SU-DHL-6 (cell line): ENCODE data around the gene FRY.

Source experiments
- EZH2phosphoT487 ChIP-seq: fragments of 200-600 bp; sonication (generic), shearing (Covaris generic); conservative IDR thresholded peaks from 2 replicates; pipeline ENCODE4 v1.6.1; 2018; ENCODE audit warnings: mild to moderate bottlenecking, antibody characterized with exemption, low read length, moderate library complexity, mixed read lengths
- TF ChIP-seq, protein P1 (sequence below): fragments of 200-600 bp; sonication (generic); IDR thresholded peaks from one replicate; pipeline ENCODE4 v1.5.1; 2017; ENCODE audit warnings: antibody characterized with exemption, mild to moderate bottlenecking, low read length, moderate library complexity; ENCODE audit not compliant: insufficient read depth, poor library complexity, severe bottlenecking

GRCh38 chr13:32045537-32045936 lies 14.0 kb downstream of the FRY start:
- TF ChIP-seq, protein P1, sequence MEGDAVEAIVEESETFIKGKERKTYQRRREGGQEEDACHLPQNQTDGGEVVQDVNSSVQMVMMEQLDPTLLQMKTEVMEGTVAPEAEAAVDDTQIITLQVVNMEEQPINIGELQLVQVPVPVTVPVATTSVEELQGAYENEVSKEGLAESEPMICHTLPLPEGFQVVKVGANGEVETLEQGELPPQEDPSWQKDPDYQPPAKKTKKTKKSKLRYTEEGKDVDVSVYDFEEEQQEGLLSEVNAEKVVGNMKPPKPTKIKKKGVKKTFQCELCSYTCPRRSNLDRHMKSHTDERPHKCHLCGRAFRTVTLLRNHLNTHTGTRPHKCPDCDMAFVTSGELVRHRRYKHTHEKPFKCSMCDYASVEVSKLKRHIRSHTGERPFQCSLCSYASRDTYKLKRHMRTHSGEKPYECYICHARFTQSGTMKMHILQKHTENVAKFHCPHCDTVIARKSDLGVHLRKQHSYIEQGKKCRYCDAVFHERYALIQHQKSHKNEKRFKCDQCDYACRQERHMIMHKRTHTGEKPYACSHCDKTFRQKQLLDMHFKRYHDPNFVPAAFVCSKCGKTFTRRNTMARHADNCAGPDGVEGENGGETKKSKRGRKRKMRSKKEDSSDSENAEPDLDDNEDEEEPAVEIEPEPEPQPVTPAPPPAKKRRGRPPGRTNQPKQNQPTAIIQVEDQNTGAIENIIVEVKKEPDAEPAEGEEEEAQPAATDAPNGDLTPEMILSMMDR, result no peak
- no peak for TF ChIP-seq EZH2phosphoT487
